Kidney epithelial cell (primary cell): ENCODE data around the gene KIDINS220. TPM values are rescaled to one million over a fixed set of nuclear protein-coding genes. Genes with fewer than 3 reads are reported as not detected.

Experiments
- DNase-seq: peaks from one replicate; pipeline ENCODE4 v3.0.0-alpha.2; 2010; ENCODE audit warnings: low read depth
- H3K27me3 ChIP-seq: 2 replicates; pipeline ENCODE4 v1.6.0; 2011; ENCODE audit warnings: low read length; ENCODE audit not compliant: control insufficient read depth, insufficient read depth
- H3K36me3 ChIP-seq: 2 replicates; pipeline ENCODE4 v1.5.1; 2011; ENCODE audit warnings: low read length; ENCODE audit not compliant: control insufficient read depth, insufficient read depth
- H3K4me3 ChIP-seq: 2 replicates; pipeline ENCODE4 v1.5.1; 2011; ENCODE audit warnings: low read depth, mild to moderate bottlenecking, control low read depth, low read length
- total RNA-seq: library from RNA; depleted of rRNA; stranded (reverse); fragments of >200 nt; gene quantifications from 2 replicates; pipeline ENCODE4 v1.2.3, GENCODE V29; 2015
- TF ChIP-seq, protein P1 (sequence below): IDR thresholded peaks from 2 replicates; pipeline ENCODE4 v1.5.1; 2011; ENCODE audit warnings: mild to moderate bottlenecking, moderate library complexity, low read length, control low read depth, inconsistent platforms; ENCODE audit not compliant: insufficient read depth, poor library complexity, severe bottlenecking

The KIDINS220 gene
- total RNA-seq, 1 donor from 2014 or later, result 49.1 TPM

DNA sequence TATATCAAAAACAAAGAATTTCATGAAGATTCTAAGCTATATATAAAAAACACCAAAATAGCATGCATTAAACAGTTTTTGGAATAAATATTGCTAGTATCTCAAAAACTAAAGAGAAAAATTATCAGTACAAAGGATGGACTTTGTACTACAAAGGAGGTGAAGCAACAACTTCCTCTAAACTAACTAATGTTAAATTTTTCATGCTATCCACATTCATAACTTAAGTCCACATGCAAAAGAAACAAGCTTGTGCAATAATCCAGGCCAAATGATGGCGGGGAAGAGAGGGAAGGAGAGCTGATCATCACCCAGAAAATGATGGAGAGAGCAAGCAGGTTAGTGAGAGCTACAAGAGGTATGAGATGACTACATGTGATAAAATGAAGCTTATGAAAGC, 70.1 kb downstream of the KIDINS220 start:
- no peaks in the 10 kb centered on the region for H3K36me3 ChIP-seq
- no peak overlapping the region for H3K4me3 ChIP-seq
- no peaks in the 10 kb centered on the region for H3K27me3 ChIP-seq
- no peak for DNase-seq
- TF ChIP-seq, protein P1, sequence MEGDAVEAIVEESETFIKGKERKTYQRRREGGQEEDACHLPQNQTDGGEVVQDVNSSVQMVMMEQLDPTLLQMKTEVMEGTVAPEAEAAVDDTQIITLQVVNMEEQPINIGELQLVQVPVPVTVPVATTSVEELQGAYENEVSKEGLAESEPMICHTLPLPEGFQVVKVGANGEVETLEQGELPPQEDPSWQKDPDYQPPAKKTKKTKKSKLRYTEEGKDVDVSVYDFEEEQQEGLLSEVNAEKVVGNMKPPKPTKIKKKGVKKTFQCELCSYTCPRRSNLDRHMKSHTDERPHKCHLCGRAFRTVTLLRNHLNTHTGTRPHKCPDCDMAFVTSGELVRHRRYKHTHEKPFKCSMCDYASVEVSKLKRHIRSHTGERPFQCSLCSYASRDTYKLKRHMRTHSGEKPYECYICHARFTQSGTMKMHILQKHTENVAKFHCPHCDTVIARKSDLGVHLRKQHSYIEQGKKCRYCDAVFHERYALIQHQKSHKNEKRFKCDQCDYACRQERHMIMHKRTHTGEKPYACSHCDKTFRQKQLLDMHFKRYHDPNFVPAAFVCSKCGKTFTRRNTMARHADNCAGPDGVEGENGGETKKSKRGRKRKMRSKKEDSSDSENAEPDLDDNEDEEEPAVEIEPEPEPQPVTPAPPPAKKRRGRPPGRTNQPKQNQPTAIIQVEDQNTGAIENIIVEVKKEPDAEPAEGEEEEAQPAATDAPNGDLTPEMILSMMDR, result no peak

DNA sequence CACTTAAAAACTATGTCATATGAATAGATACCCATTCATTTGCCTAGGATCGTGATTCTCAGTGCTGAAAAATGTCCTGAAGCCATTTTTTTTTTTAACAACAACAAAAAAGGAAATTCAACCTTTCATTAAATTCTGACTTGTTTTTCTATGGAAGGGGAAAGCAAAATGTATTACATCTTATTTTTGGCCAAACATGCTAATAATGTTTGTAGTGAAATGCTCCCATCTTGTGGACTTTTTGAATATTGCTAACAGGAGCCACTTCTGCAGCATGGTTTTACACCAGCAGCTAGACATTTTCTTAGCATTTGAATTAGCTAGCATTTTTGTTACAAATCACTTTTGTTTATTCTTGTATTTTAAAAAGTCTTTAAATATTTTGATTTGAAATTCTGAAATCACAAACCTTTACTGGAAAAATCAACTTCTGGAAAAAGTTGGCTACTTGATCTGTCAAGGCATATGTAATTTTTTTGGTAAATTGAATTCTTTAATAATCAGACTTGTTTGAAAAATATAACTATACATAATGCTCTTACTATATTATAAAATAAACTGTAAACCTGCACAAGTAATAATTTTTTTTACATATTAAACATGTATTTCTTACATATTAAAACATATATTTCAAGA, 75.8 kb downstream of the KIDINS220 start:
- no peak for DNase-seq
- Histone ChIP-seq H3K36me3 (no peaks in the 10 kb centered on the region), H3K27me3 (no peaks in the 10 kb centered on the region), H3K4me3 (no peak overlapping the region)
- TF ChIP-seq, protein P1, result peak; percentile 54

DNA sequence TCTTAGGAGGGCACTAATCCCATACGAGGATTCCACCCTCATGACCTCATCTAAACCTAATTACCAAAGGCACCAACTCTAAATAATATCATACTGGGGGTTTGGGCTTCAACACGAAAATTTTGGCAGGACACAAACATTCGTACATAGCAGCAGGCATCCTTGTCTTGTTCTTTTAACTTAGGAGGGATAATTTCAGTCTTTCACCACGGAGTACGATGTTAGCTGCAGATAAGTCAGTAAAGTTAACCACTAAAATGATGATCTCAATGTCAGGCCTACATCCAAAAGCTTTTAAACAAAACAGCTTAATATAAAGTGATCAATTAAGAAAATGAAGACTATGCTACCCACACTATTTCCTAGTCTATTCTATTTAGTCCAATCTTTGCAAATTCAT, 80.7 kb downstream of the KIDINS220 start:
- no peaks in the 10 kb centered on the region for H3K27me3 ChIP-seq
- no peaks in the 10 kb centered on the region for H3K36me3 ChIP-seq
- DNase-seq, result no peak
- no peak overlapping the region for H3K4me3 ChIP-seq
- TF ChIP-seq, protein P1, result no peak

DNA sequence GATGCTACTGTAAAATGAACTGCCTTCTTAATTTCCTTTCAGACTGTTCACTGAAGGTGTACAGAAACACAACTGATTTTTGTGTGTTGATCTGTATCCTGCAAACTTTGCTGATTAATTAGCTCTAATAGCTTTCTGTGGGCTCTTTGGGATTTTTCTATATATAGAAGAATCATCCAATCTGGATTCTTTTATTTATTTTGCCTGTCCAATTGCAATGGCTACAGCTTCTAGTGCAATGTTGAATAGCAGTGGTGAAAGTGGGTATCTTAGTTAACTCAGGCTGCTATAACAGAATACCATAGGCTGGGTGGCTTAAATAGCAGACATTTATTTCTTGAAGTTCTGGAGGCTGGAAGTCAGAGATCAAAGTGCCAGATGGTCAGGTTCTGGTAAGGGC, 81.2 kb downstream of the KIDINS220 start:
- TF ChIP-seq, protein P1, result no peak
- DNase-seq, result no peak
- Histone ChIP-seq H3K4me3 (no peak overlapping the region), H3K27me3 (no peaks in the 10 kb centered on the region), H3K36me3 (no peaks in the 10 kb centered on the region)

DNA sequence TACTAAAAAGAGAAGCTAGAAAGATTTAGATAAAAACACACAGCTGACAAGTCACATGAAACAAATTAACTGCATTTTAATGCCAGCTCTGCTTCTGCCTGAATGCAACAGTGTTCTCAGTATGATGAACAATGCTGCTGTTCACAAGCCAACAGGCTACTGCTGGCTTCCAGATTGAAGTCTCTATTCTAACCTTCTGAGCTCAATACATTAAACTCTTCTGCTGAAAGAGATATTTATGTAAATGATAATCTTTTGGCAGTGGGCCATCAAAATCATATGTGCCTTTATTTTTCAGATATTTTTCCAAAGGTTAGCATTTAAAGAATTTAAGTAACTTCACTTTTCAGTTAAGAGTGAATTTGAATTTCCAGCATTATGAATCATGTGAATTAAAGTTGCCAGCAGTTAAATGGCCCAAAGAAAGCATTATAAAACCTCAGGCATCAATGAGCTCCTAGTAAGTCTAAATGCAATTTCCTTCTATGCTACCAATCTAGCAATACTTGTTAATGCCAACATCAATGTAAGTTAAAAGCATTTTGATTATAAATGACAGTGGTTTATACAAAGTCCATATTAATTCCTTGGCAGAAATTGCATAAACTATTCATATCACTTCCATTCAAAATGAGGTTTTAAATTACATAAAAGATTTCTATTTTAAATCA, 83.2 kb downstream of the KIDINS220 start:
- Histone ChIP-seq H3K36me3 (no peaks in the 10 kb centered on the region), H3K4me3 (no peak overlapping the region), H3K27me3 (no peaks in the 10 kb centered on the region)
- TF ChIP-seq, protein P1, result no peak
- DNase-seq, result no peak
